ENCODE measurements around the gene FN3KRP. TPM values are rescaled to one million over a fixed set of nuclear protein-coding genes. Genes with fewer than 3 reads are reported as not detected.

Gene FN3KRP
- polyA plus RNA-seq, 3 donors, result 16.5 to 24.8 (median 23.2) TPM

DNA sequence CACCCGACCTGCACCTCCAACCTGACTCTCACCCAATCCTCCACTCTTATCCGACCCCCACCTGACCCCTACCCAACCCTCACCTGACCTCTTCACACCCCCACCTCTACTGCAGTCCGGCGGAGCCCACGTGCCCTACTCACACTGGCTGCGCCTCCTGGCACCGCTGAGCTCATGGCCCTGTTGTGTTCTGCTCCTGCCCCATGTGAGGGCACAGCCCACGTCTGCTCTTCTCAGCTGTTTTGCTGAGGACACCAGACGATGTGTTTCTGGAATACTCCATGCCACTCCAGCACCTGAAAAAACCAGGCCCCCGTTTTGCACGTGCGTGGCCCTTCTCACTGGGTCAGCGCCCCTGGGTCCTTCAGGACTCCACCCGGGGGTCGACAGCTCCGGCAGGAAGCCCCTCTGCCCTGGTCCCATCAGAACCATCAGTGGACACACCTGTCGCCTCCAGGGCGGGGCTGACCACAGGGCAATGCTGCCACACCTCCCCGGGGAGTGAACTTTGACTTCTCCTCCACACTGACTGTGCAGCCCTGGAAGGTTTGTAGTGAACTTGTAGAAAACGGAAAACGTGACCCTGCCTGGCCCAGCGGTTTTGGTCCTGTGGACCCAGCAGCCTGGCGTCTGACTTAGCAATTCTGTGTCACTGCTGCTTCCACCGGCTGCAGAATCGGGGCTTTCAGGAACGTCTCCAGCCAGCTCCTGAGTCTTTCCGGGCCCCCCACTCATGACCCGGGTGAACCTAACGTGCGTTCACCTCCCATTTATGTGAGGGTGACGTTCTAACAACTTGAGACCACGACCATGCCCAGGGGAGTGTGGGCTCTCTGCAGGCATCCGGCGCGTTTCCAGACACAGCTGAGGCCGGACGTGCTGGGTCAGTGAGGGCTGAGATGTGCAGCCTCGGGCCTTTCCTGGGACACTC is 12.3 kb upstream of the FN3KRP start:
- Histone ChIP-seq H3K9me3 (replicated peaks in 1 of 2; ENCODE audit: control insufficient read depth in 1 of 2, insufficient read depth in 1 of 2, low read length in 2 of 2) (no peaks in the 10 kb centered on the region), H4K20me1 (ENCODE audit: insufficient read depth, low read length) (no peaks in the 10 kb centered on the region), H3K4me1 (ENCODE audit: control insufficient read depth in 1 of 2, insufficient read depth in 2 of 2, low read length in 2 of 2) (peaks cover 2 to 5% of the 10 kb centered on the region in 2 donors), H3K9ac (ENCODE audit: insufficient read depth, low read length, poor library complexity, severe bottlenecking) (no peak overlapping the region), H3K27me3 (ENCODE audit: control insufficient read depth in 2 of 2, insufficient read depth in 2 of 2, low read length in 2 of 2) (peaks cover 0 to 6% of the 10 kb centered on the region in 2 donors), H3K27ac (ENCODE audit: low read depth in 1 of 2, low read length in 2 of 2) (no peak overlapping the region), H3K79me2 (ENCODE audit: insufficient read depth, low read length) (no peaks in the 10 kb centered on the region), H3K36me3 (replicated peaks in 1 of 2; ENCODE audit: control insufficient read depth in 1 of 2, insufficient read depth in 2 of 2, low read length in 2 of 2) (no peaks in the 10 kb centered on the region), H3K4me3 (replicated peaks in 1 of 3; ENCODE audit: low read depth in 2 of 3, low read length in 3 of 3) (no peak overlapping the region), H2AFZ (ENCODE audit: insufficient read depth, low read depth, low read length, poor library complexity, severe bottlenecking) (no peak overlapping the region), H3K4me2 (replicated peaks; ENCODE audit: extremely low read depth, low read length, poor library complexity, severe bottlenecking) (no peak overlapping the region)
- Mint-ChIP-seq H3K4me1 (peaks cover 6% of the 10 kb centered on the region), H3K27me3 (ENCODE audit: low read depth in 3 of 3) (peaks cover 0 to 5% (median 4%) of the 10 kb centered on the region in 3 donors), H3K4me3 (no peak overlapping the region), H3K27ac (no peak overlapping the region), H3K9me3 (peaks cover 0 to 4% (median 0%) of the 10 kb centered on the region in 7 donors), H3K36me3 (no peaks in the 10 kb centered on the region)
- intact Hi-C loops (cut with micrococcal nuclease), result no loop called here
- no peak for DNase-seq
- TF ChIP-seq, protein P1, sequence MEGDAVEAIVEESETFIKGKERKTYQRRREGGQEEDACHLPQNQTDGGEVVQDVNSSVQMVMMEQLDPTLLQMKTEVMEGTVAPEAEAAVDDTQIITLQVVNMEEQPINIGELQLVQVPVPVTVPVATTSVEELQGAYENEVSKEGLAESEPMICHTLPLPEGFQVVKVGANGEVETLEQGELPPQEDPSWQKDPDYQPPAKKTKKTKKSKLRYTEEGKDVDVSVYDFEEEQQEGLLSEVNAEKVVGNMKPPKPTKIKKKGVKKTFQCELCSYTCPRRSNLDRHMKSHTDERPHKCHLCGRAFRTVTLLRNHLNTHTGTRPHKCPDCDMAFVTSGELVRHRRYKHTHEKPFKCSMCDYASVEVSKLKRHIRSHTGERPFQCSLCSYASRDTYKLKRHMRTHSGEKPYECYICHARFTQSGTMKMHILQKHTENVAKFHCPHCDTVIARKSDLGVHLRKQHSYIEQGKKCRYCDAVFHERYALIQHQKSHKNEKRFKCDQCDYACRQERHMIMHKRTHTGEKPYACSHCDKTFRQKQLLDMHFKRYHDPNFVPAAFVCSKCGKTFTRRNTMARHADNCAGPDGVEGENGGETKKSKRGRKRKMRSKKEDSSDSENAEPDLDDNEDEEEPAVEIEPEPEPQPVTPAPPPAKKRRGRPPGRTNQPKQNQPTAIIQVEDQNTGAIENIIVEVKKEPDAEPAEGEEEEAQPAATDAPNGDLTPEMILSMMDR (IDR thresholded peaks at IDR 0.05), result no peak
- 89% methylated on average over 33 of the region's 38 CpGs for WGBS (ENCODE audit: insufficient coverage)

DNA sequence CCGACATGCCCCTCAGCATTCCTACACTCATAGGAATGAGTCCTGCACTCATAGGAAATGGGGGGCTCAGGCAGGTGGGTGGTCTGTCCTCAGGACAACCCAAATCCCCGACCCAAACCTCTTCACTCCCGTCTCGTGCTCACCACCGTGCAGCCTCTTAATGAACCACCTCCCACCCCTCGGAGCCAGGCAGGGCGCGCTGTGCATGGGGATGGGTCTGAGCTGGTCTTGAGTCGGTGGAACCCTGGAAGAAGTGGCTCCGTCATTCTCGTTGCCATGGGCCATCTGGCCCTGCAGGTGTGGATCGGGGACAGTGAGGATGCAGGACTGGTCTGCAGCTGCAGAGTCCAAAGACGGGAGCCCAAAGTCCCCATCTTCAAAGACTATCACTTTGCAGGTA is 11.6 kb upstream of the FN3KRP start:
- Histone ChIP-seq H4K20me1 (ENCODE audit: insufficient read depth, low read length) (no peaks in the 10 kb centered on the region), H3K4me2 (replicated peaks; ENCODE audit: extremely low read depth, low read length, poor library complexity, severe bottlenecking) (no peak overlapping the region), H3K4me1 (ENCODE audit: control insufficient read depth in 1 of 2, insufficient read depth in 2 of 2, low read length in 2 of 2) (no peaks in the 10 kb centered on the region), H3K9me3 (replicated peaks in 1 of 2; ENCODE audit: control insufficient read depth in 1 of 2, insufficient read depth in 1 of 2, low read length in 2 of 2) (no peaks in the 10 kb centered on the region), H3K36me3 (replicated peaks in 1 of 2; ENCODE audit: control insufficient read depth in 1 of 2, insufficient read depth in 2 of 2, low read length in 2 of 2) (no peaks in the 10 kb centered on the region), H3K79me2 (ENCODE audit: insufficient read depth, low read length) (no peaks in the 10 kb centered on the region), H2AFZ (ENCODE audit: insufficient read depth, low read depth, low read length, poor library complexity, severe bottlenecking) (no peak overlapping the region), H3K27ac (ENCODE audit: low read depth in 1 of 2, low read length in 2 of 2) (no peak overlapping the region), H3K27me3 (ENCODE audit: control insufficient read depth in 2 of 2, insufficient read depth in 2 of 2, low read length in 2 of 2) (no peaks in the 10 kb centered on the region), H3K4me3 (replicated peaks in 1 of 3; ENCODE audit: low read depth in 2 of 3, low read length in 3 of 3) (no peak overlapping the region), H3K9ac (ENCODE audit: insufficient read depth, low read length, poor library complexity, severe bottlenecking) (no peak overlapping the region)
- Mint-ChIP-seq H3K4me3 (no peak overlapping the region), H3K27ac (no peak overlapping the region), H3K36me3 (no peaks in the 10 kb centered on the region), H3K4me1 (peaks cover 4% of the 10 kb centered on the region), H3K9me3 (peaks cover 0 to 4% (median 0%) of the 10 kb centered on the region in 7 donors), H3K27me3 (ENCODE audit: low read depth in 3 of 3) (peaks cover 0 to 4% (median 2%) of the 10 kb centered on the region in 3 donors)
- WGBS (ENCODE audit: insufficient coverage), result 100% methylated on average over 5 of the region's 13 CpGs
- intact Hi-C loops (cut with micrococcal nuclease), result no loop called here
- DNase-seq, result no peak
- TF ChIP-seq, protein P1 (IDR thresholded peaks at IDR 0.05), result no peak

All from CD14-positive monocyte (primary cell).